GM18870 (cell line): ENCODE measurements around the gene POLRMT.
"Not testable (repeated sequence)": the region's sequence is repeated elsewhere in the genome, so short reads cannot be mapped to it uniquely, and the experiment has no call there.

Source experiments
- ATAC-seq: cut with Tn5 transposase; IDR thresholded peaks from one replicate; pipeline ENCODE4 v1.9.1; 2021; ENCODE audit warnings: moderate library complexity; ENCODE audit not compliant: unreplicated experiment

Gene POLRMT

GRCh38 chr19:633068-633785, at the start of gene POLRMT:
Gene POLRMT (minus strand): TSS chr19:633537. CDS start chr19:633512, 25 bp downstream.
- peak; percentile 71 for ATAC-seq

DNA sequence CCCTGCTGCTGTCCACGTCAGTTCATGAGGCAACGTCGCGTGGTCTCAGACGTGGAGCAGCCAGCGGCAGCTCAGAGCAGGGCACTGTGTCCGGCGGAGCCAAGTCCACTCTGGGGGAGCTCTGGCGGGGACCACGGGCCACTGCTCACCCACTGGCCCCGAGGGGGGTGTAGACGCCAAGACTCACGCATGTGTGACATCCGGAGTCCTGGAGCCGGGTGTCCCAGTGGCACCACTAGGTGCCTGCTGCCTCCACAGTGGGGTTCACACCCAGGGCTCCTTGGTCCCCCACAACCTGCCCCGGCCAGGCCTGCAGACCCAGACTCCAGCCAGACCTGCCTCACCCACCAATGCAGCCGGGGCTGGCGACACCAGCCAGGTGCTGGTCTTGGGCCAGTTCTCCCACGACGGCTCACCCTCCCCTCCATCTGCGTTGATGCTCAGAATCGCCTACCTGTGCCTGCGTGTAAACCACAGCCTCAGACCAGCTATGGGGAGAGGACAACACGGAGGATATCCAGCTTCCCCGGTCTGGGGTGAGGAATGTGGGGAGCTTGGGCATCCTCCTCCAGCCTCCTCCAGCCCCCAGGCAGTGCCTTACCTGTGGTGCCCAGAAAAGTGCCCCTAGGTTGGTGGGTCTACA, 49.5 kb upstream of the POLRMT start:
- no peak for ATAC-seq

- no peak for ATAC-seq
Observed at GRCh38 chr19:681029-682019, 48.0 kb upstream of the POLRMT start.

DNA sequence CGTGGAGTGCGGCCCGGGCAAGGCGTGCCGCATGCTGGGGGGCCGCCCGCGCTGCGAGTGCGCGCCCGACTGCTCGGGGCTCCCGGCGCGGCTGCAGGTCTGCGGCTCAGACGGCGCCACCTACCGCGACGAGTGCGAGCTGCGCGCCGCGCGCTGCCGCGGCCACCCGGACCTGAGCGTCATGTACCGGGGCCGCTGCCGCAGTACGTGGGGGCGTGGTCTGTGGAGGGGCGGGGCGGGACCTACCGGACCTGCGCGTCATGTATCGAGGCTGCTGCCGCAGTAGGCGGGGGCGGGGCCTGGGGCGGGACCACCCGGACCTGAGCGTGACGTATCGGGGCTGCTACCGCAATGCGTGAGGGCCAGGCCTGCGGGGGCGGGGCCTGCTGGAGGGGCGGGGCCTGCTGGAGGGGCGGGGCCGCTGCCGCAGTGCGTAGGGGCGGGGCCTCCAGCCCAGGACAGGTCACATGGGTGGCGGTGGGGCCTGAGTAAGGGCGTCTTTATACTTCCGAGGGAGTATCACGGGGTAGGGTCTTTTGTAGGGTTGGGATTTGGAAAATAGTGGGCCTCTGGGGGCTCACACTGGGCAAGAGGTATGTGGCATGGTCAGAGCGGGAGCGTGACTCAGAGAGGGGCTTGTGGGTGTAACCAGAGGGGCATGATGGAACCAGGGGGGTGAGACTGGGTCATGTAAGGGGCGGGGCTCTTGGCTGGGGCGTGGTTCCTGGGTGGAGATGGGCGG, 47.1 kb upstream of the POLRMT start:
- peak; percentile 73 for ATAC-seq

DNA sequence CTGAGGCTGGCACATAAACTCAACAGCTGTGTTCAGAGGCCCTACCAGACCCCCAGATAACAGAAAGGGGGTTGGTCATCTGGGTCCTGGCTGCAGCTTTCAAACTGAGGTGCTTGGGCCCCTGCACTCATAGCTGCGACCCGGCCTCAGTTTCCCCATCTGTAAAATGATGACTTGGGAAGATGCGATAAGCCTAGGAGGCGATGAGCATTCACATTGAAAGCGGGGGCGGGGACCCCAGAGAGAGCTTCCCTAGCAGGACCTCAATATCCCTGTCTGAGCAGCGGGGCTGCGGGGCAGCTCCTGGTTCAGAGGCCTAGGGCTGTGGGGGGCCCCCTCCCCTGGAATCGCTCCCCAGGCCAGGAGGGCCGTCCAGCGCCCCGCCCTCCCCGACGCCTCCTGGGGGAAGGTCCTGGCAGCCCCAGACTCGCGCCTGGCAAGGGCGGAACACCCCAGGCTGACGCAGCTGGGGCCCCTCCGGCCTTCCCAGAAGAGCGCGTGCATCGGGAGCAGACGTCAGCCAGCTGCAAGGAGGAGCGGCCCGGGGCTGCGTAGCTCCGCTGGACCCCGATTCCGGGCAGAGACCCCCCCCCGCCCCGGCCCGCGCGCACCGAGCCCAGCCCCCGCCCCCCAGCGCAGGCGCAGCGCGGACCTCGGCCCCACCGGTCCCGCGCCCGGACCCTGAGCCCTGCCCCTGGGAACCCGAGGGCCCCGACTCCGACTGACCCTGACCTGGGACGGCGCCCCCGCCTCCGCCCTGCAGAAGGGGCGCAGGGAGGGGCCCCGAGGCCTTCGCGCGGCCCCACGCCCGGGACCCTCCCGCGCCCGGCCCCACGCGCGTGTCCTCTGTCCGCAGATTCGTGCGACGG, 46.3 kb upstream of the POLRMT start:
- no peak for ATAC-seq

GRCh38 chr19:678791-679388, 45.6 kb upstream of the POLRMT start:
- no peak for ATAC-seq

GRCh38 chr19:677601-678436, 44.5 kb upstream of the POLRMT start:
- no peak for ATAC-seq

DNA sequence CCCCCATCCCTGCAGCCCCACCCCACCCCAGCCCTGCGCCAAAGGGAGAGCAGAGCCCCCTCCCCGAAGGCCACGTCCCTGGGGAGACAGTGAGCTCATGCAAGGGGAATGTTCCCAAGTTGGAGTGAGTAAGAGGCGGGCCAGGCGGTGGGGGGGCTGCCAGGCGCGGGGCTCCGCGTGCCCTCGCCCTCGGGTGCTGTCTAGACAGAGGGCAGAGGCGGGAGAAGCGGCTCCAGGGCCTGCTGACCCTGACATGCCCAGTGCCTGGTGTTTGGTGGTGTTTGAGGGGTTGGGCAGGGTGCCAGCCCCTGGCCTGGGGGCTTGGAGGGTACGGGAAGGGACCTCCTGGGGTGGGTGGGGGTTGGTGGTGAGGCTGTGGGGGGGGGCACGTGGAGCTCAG, 43.9 kb upstream of the POLRMT start:
- no peak for ATAC-seq

DNA sequence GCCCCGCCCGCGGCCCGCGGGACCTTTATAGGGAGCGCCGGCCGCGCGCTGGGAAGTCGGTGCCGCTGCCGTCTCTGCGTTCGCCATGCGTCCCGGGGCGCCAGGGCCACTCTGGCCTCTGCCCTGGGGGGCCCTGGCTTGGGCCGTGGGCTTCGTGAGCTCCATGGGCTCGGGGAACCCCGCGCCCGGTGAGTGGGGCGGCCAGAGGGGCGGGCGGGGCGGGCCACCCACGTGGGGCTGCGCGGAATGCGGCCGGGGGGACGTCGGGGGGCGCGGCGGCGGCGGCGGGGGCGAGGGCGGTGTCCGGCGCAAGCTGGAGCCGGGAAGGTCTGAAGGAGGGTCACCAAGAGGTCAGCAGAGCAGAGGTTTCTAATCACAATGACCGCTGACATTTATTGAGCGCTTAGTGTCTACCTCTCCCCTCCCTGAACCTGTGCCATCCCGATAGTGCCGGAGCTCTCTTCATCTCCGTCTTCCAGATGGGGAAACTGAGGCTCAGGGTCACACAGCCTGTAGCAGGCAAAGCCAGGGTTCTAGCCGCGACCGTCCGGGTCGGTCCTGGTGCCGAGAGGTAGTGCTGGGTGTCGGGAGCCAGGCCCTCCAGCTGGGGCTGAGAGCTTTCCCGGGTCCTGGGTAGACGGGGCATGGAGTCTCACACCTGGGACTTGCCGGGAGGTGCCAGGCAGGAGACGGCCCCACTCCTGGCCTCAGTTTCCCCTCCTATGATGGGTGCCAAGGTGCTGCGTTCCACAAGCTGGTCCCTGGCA, 43.2 kb upstream of the POLRMT start, which contains the start of gene FSTL3:
TSS of gene FSTL3 (plus strand) at position 54 of the 767 bp plus-strand sequence. CDS start at position 86, 32 bp downstream.
- no peak for ATAC-seq

DNA sequence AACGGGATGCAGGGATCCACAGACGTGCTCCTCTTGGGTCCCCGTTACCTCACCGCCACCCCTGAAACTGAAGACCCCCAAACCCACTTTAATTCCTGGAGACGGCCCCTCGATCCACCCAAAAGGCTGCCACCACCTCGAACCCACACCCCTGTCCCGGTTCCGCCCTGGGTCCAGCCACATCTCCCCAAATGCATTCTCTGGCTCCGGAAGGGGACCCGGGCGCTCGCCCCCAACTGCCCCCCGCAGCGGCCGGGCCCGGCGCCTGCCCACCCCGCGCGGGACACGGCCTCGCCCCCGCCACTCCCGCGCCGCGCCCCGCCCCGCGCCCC, 42.6 kb upstream of the POLRMT start:
- no peak for ATAC-seq

- ATAC-seq, result no peak
Observed at GRCh38 chr19:674282-675151, 41.2 kb upstream of the POLRMT start.

- ATAC-seq, result no peak
Observed at GRCh38 chr19:670609-671075, 37.3 kb upstream of the POLRMT start.

- not testable (repeated sequence) for ATAC-seq
Observed at GRCh38 chr19:668675-669434, 35.5 kb upstream of the POLRMT start.

DNA sequence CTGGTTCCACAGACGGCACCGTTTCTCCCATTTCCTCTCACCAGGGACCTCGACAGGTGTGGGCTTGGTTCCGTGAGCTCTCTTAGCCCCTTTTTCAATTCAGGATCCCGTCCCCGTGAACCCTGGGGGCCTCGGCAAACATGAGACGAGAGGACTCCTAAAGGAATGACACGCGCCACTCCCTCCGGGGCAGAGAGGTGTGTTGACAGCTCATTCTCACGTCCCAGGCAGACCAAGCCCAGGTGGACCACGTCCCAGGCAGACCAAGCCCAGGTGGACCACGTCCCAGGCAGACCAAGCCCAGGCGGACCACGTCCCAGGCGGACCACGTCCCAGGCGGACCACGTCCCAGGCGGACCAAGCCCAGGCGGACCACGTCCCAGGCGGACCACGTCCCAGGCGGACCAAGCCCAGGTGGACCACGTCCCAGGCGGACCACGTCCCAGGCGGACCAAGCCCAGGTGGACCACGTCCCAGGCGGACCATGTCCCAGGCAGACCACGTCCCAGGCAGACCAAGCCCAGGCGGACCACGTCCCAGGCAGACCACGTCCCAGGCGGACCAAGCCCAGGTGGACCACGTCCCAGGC, 33.7 kb upstream of the POLRMT start:
- not testable (repeated sequence) for ATAC-seq

- ATAC-seq, result no peak
Observed at GRCh38 chr19:664913-665443, 31.6 kb upstream of the POLRMT start.
